SK-N-SH treated with all-trans-retinoic acid at 6 μM for 48 hours (cell line): ENCODE measurements around the gene WFIKKN2.

Source experiments
- ARNTL ChIP-seq: fragments of 450-650 bp; formaldehyde crosslinking; IDR thresholded peaks from 2 replicates; pipeline ENCODE4 v1.5.0; 2020; ENCODE audit warnings: low read depth, mild to moderate bottlenecking, moderate library complexity, borderline replicate concordance
- BACH2 ChIP-seq: fragments of 250-450 bp; sonication (Bioruptor Pico); IDR thresholded peaks from 2 replicates; pipeline ENCODE4 v1.9.0; 2021; ENCODE audit warnings: mild to moderate bottlenecking, borderline replicate concordance
- CSDC2 ChIP-seq: fragments of 250-450 bp; sonication (Bioruptor Pico); IDR thresholded peaks from 2 replicates; pipeline ENCODE4 v1.5.0; 2020; ENCODE audit warnings: mild to moderate bottlenecking, moderate library complexity
- OSR1 ChIP-seq: fragments of 250-450 bp; sonication (Bioruptor Pico); IDR thresholded peaks from 2 replicates; pipeline ENCODE4 v1.8.0; 2022; ENCODE audit warnings: moderate library complexity, mild to moderate bottlenecking, inconsistent platforms
- TCF4 ChIP-seq: fragments of 250-450 bp; sonication (Bioruptor Pico); IDR thresholded peaks from 2 replicates; pipeline ENCODE4 v1.8.0; 2021; ENCODE audit warnings: mild to moderate bottlenecking, moderate library complexity, borderline replicate concordance
- ZFP3 ChIP-seq: fragments of 250-450 bp; sonication (Bioruptor Pico); IDR thresholded peaks from 2 replicates; pipeline ENCODE4 v1.5.0; 2020; ENCODE audit warnings: mild to moderate bottlenecking, moderate library complexity
- ZNF565 ChIP-seq: fragments of 450-650 bp; formaldehyde crosslinking; conservative IDR thresholded peaks from 2 replicates; pipeline ENCODE4 v1.5.0; 2020; ENCODE audit warnings: low read depth, mild to moderate bottlenecking, moderate library complexity
- ZNF70 ChIP-seq: fragments of 450-650 bp; formaldehyde crosslinking; IDR thresholded peaks from 2 replicates; pipeline ENCODE4 v1.5.0; 2020; ENCODE audit warnings: mild to moderate bottlenecking, moderate library complexity
- TF ChIP-seq, protein P1 (sequence below): fragments of 250-450 bp; sonication (Bioruptor Pico); IDR thresholded peaks from 2 replicates; pipeline ENCODE4 v1.8.0; 2021; ENCODE audit warnings: low read depth, mild to moderate bottlenecking, moderate library complexity, borderline replicate concordance
- TF ChIP-seq, protein P2 (sequence below): fragments of 250-450 bp; sonication (Bioruptor Pico); IDR thresholded peaks from 2 replicates; pipeline ENCODE4 v1.8.0; 2020; ENCODE audit warnings: mild to moderate bottlenecking, moderate library complexity, borderline replicate concordance
- TF ChIP-seq, protein P3 (sequence below): fragments of 250-450 bp; sonication (Bioruptor Pico); IDR thresholded peaks from 2 replicates; pipeline ENCODE4 v1.5.1; 2020; ENCODE audit warnings: low read depth, mild to moderate bottlenecking, moderate library complexity

DNA sequence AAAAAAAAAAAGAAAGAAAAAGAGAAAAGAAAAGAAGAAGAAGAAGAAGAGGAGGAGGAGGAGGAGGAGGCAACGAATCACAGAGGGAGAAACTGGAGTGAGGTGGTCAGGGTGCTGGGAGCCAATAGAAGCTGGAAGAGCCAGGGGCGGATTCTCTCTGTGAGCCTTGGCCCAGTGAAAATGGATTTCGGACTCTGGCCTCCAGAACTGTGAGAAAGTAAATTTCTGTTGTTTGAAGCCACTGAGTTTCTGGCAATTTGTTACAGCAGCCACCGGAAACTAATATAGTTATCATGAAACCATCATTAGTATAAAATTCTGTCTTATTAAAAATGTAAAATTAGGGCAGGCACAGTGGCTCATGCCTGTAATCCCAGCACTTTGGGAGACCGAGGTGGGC is 27.7 kb upstream of the WFIKKN2 start:
- TF ChIP-seq TCF4 (CRISPR knock-in tag) (no peak), CSDC2 (CRISPR knock-in tag) (no peak), ZFP3 (CRISPR knock-in tag) (no peak), ARNTL (CRISPR knock-in tag) (no peak), ZNF70 (CRISPR knock-in tag) (no peak), BACH2 (CRISPR knock-in tag) (no peak), OSR1 (CRISPR knock-in tag) (no peak), ZNF565 (CRISPR knock-in tag) (no peak)
- TF ChIP-seq, protein P1, sequence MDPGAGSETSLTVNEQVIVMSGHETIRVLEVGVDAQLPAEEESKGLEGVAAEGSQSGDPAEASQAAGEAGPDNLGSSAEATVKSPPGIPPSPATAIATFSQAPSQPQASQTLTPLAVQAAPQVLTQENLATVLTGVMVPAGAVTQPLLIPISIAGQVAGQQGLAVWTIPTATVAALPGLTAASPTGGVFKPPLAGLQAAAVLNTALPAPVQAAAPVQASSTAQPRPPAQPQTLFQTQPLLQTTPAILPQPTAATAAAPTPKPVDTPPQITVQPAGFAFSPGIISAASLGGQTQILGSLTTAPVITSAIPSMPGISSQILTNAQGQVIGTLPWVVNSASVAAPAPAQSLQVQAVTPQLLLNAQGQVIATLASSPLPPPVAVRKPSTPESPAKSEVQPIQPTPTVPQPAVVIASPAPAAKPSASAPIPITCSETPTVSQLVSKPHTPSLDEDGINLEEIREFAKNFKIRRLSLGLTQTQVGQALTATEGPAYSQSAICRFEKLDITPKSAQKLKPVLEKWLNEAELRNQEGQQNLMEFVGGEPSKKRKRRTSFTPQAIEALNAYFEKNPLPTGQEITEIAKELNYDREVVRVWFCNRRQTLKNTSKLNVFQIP (CRISPR knock-in tag): no peak
- TF ChIP-seq, protein P2, sequence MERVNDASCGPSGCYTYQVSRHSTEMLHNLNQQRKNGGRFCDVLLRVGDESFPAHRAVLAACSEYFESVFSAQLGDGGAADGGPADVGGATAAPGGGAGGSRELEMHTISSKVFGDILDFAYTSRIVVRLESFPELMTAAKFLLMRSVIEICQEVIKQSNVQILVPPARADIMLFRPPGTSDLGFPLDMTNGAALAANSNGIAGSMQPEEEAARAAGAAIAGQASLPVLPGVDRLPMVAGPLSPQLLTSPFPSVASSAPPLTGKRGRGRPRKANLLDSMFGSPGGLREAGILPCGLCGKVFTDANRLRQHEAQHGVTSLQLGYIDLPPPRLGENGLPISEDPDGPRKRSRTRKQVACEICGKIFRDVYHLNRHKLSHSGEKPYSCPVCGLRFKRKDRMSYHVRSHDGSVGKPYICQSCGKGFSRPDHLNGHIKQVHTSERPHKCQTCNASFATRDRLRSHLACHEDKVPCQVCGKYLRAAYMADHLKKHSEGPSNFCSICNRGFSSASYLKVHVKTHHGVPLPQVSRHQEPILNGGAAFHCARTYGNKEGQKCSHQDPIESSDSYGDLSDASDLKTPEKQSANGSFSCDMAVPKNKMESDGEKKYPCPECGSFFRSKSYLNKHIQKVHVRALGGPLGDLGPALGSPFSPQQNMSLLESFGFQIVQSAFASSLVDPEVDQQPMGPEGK (CRISPR knock-in tag): no peak
- TF ChIP-seq, protein P3, sequence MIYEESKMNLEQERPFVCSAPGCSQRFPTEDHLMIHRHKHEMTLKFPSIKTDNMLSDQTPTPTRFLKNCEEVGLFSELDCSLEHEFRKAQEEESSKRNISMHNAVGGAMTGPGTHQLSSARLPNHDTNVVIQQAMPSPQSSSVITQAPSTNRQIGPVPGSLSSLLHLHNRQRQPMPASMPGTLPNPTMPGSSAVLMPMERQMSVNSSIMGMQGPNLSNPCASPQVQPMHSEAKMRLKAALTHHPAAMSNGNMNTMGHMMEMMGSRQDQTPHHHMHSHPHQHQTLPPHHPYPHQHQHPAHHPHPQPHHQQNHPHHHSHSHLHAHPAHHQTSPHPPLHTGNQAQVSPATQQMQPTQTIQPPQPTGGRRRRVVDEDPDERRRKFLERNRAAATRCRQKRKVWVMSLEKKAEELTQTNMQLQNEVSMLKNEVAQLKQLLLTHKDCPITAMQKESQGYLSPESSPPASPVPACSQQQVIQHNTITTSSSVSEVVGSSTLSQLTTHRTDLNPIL: no peak
